ENCODE data around the gene LGALS14.

DNA sequence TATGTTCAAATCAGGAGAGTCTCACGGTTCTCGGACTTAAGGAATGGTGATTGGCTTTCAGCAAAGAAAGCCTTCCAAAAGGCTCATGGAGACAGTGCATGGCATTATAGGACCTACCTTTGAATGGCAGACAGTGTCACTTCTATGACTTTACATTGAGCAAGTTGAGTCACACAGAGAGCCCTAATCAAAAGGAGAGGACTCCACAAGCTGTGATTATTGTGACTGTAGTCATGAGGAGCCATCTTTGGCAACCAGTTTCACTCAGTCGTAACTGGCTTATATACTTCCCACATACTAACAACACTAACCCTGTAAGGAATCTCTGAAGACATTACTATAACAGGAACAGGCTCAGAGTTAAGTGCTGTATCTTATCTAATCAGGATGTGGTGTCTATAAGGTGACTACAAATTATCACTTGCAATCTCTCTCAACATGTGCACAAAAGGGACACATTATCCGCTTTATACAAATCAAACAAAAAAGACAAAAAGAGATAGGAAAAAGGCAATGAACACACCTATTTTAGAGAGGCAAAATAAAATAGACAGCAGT, 6.1 kb downstream of the LGALS14 start:
- TF ChIP-seq CTCF (IDR thresholded peaks at IDR 0.05; ENCODE audit: insufficient read depth, low read depth, low read length) = no peak
- TF ChIP-seq EZH2 (IDR thresholded peaks at IDR 0.05; ENCODE audit: insufficient read depth, low read length) = no peak
